Hypothalamus (tissue), 51 donors: Measurements from ENCODE around the gene VENTX.

Source experiments
- DNase-seq, 51 donors: peaks; one replicate each; lab custom pipeline; 2025; lab: John Stamatoyannopoulos, UW

Gene VENTX

DNA sequence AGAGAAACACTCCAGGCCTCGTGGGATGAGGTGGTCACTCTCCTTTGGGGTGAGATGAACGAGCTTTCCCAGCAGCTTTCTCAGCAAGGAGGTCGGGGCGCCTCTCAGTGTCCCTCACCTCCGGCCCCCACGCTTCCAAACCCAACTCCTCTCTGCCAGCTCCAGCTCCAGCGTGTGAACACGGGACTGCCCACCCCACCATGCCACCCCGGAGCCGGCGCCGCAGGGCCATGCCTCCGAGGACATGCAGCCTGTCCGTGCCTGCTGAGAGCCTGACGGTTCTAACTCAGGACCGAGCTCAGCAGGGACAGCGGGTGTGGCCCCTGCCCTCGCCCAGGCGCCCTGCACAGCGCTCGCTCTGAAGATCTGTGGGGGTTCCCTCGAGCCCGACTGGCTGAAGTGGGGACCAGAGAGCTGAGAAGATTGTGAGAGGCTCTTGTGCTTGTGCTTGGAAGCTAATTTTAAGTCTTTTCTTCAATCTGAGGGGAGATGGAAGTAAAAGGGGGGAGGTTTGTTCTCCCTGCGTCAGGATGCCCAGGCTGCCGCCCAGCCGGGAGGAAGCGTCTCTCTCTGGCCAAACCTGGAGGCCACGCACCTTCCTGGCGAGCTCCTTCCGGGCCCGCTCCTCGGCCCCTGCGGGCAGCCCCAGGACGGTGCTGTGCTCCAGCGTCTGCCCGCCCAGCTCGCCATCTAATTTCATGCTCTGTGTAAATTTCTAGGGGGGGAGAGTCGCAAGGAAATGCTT lies 44.1 kb downstream of the VENTX start:
- no peak for DNase-seq

DNA sequence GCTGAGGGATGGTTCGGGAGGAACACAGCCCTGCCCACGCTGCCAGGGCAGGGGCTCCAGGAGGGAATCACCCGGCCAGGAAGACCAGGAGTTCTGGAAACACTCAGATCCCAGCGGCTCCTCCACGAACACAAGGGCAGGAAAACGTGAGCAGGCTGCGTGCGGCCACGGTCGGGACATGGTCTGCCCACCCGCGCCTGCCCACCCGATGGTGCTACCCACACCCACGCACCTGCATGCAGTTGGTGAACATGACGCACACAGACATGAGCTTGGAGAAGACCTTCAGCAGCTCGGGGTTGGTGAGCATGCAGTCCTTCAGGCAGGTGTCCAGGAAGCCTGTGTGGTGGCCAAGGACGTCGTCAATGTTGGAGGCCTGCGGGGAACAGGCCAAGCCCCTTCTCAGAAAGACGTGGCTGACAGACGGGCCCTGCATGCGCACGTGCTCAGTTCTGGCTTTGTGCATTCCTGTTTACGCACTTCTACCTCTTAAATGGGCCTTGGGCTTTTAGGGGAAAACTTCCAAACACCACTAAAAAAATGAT lies 45.3 kb downstream of the VENTX start:
- DNase-seq = no peak

DNA sequence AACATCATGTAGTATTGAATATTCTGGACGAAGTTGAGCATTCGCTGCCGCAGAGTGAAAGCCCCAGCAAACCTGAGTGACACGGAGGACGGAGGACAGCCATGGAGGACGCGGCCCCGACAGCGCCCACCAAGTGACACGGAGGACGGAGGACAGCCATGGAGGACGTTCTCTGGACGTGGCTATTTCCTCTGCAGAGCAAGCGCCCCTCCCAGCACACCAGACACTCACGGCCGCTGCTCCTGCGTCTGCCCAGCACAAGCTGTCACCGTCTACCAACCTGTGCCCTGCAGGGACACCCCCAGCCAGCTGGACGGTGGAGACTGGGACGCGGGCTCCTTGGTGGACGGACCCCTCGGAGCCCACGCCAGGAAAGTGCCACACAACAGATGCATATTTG lies 46.3 kb downstream of the VENTX start:
- no peak for DNase-seq

DNA sequence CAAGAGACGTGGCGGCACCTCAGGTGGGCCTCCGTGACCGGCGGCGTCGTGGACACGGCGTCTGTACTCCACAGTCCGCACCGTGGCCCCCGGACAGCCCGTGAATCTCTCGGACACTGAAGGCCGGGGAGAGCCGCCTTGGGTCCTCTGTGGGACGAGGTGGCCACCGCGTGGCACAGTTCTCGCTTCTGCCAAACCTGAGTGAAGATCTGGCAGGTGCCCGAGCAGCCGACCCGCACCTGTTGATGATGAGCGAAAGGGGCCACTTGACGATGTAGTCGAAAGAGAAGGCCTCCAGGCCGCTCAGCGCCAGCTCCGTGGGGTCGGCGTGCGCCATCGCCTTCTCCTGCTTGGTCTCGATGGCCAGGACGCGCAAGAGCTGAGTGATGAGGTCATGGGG lies 47.6 kb downstream of the VENTX start:
- no peak for DNase-seq

DNA sequence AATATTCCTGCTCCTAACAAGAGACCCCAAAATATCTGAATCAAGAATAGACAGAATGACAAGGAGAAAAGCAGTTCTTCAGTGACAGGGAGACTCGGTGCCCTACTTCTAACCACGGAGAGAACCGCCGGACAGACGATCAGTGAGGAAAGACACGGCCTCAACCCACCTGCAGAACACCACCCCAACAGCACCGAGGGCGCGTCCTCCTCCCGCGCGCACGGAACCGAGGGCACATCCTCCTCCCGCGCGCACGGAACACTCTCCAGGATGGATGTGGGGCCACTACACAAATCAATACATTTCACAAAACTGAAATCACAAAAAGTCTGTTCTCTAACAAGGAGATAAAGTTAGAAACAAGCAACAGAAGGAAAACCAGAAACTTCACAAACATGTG lies 48.7 kb downstream of the VENTX start:
- no peak for DNase-seq

DNA sequence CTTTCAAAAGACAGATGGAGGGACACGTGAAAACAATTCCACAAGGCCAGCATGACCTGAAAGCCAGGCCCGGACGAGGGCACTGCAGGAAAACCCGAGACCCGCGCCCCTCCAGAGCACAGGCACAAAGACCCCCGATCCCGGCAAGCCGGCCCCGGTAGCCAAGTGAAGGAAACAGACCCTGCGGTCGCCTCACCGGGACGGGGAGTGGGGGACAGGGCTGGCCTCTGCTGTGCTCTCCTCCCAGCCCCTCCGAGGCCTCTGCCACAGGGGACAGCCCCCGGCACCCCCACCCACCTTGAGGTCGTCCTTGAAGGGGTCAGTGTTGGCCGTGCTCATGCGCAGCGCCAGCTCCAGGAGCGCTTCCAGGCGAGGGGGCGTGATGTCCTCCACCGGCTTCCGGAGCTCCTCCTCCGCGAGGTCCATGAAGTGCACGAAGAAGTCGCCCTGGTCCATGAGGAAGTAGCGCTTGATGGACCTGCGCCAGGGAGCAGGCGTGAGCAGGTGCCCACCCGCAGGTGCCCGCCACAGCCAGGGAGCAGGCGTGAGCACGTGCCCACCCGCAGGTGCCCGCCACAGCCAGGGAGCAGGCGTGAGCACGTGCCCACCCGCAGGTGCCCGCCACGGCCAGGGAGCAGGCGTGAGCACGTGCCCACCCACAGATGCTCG lies 50.3 kb downstream of the VENTX start:
- DNase-seq = no peak

DNA sequence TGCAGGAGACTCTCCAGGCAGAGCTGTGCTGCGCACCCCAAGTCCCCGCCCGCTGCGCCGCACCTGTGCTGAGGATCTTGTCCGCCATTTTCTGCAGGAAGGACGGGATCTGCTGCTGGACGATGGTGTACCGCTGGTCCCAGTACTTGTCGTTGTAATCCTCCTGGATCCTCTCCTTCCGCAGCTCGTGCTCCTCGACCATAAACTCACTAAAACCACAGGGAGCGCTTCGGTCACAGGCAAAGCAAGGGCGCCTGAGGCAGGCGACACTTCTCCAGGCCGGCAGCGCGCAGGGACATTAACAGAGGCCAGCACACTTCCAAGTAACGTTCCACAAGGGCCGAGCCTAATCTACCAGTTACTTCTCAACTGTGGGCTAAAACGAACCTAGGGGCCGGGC lies 52.1 kb downstream of the VENTX start:
- DNase-seq = no peak
